HCT116 (cell line): ENCODE results near the gene SMIM20. TPM values are rescaled to one million over a fixed set of nuclear protein-coding genes. Genes with fewer than 3 reads are reported as not detected.

Experiments
- ATAC-seq: fragments of 200-7000 bp; cut with Tn5 transposase; 2 replicates; pipeline ENCODE4 v1.9.1; 2020; ENCODE audit warnings: mild to moderate bottlenecking, moderate library complexity
- BruUV-seq: library from RNA; stranded (reverse); fragments of 400-500 nt; replicated peaks from 2 replicates; lab custom pipeline; 2021; lab: Mats Ljungman, UMichigan
- CTCF ChIA-PET: fragments of 300-600 bp; sonication (Branson Sonifier 250); formaldehyde crosslinking; loops from one replicate; lab custom pipeline; 2021; ENCODE audit warnings: antibody characterized with exemption; lab: Charles Lee
- POLR2A ChIA-PET: fragments of 300-600, 350-600 bp; sonication (Branson Sonifier 250); formaldehyde crosslinking; loops from one replicate; lab custom pipeline; 2021; ENCODE audit warnings: antibody characterized with exemption; lab: Charles Lee
- RAD21 ChIA-PET, 2 experiments: fragments of 300-600 bp; sonication (Branson Sonifier 250); formaldehyde crosslinking; loops; one replicate each; lab custom pipeline; 2023; ENCODE audit warnings: low total read pairs in 2 of 2; ENCODE audit not compliant: uncharacterized antibody in 2 of 2, unreplicated experiment in 2 of 2, low non-redundant PET in 1 of 2; lab: Charles Lee
- DNase-seq: peaks from one replicate; pipeline ENCODE4 v3.0.0-alpha.2; 2010; ENCODE audit warnings: low read depth, low spot score
- H2AFZ ChIP-seq: fragments of 200-600 bp; shearing (Covaris generic), sonication (generic); 2 replicates; pipeline ENCODE4 v1.6.1; 2017; ENCODE audit warnings: low read depth, mixed run types, mixed read lengths, antibody characterized with exemption, low read length; ENCODE audit not compliant: poor library complexity, severe bottlenecking
- H3K27ac ChIP-seq: 2 replicates; pipeline ENCODE4 v1.5.1; 2012; ENCODE audit warnings: low read depth, low read length
- H3K27me3 ChIP-seq: fragments of 200-600 bp; sonication (generic); 2 replicates; pipeline ENCODE4 v1.6.1; 2016; ENCODE audit warnings: mixed run types, low read length, mixed read lengths; ENCODE audit not compliant: insufficient read depth
- H3K36me3 ChIP-seq, 2 experiments: fragments of 200-500 bp in 1 of 2; fragments of 200-600 bp in 1 of 2; sonication (Bioruptor generic) in 1 of 2; sonication (generic) in 1 of 2; 2 replicates each; pipeline versions ENCODE4 v1.5.1 to v1.6.1; 2014 to 2016; ENCODE audit warnings: low read length in 2 of 2, inconsistent platforms in 1 of 2, mixed read lengths in 1 of 2, mixed run types in 1 of 2; ENCODE audit not compliant: insufficient read depth in 2 of 2, control insufficient read depth in 1 of 2
- H3K4me1 ChIP-seq, 2 experiments: fragments of 200-600 bp in 1 of 2; sonication (generic) in 1 of 2; 2 replicates each; pipeline versions ENCODE4 v1.5.1 to v1.6.1; 2012 to 2017; ENCODE audit warnings: low read length in 2 of 2, inconsistent platforms in 1 of 2, mild to moderate bottlenecking in 1 of 2, mixed read lengths in 1 of 2, mixed run types in 1 of 2, moderate library complexity in 1 of 2; ENCODE audit not compliant: insufficient read depth in 2 of 2, control insufficient read depth in 1 of 2
- H3K4me2 ChIP-seq: fragments of 200-600 bp; sonication (generic); 2 replicates; pipeline ENCODE4 v1.6.1; 2017; ENCODE audit warnings: mixed run types, low read length, mixed read lengths
- H3K4me3 ChIP-seq, 2 experiments: fragments of 200-600 bp in 1 of 2; sonication (generic) in 1 of 2; replicated peaks in 1 of 2; 2 replicates each; pipeline ENCODE4 v1.5.1; 2011 to 2016; ENCODE audit warnings: low read length in 2 of 2, control low read depth in 1 of 2, low read depth in 1 of 2, mild to moderate bottlenecking in 1 of 2, mixed read lengths in 1 of 2, mixed run types in 1 of 2
- H3K79me2 ChIP-seq: fragments of 200-600 bp; sonication (generic); 2 replicates; pipeline ENCODE4 v1.6.1; 2017; ENCODE audit warnings: mild to moderate bottlenecking, mixed run types, low read length, moderate library complexity, mixed read lengths; ENCODE audit not compliant: insufficient read depth
- H3K9ac ChIP-seq: fragments of 200-600 bp; sonication (generic); 2 replicates; pipeline ENCODE4 v1.6.1; 2016; ENCODE audit warnings: low read length, mixed read lengths
- H3K9me2 ChIP-seq: fragments of 200-600 bp; sonication (generic), shearing (Covaris generic); 2 replicates; pipeline ENCODE4 v1.6.1; 2017; ENCODE audit warnings: mixed run types, mild to moderate bottlenecking, moderate library complexity; ENCODE audit not compliant: insufficient read depth
- H3K9me3 ChIP-seq, 2 experiments: fragments of 200-500 bp in 1 of 2; fragments of 200-600 bp in 1 of 2; sonication (Bioruptor generic) in 1 of 2; sonication (generic) in 1 of 2; 2 replicates each; pipeline ENCODE4 v1.6.1; 2014 to 2017; ENCODE audit warnings: low read length in 2 of 2, mixed read lengths in 2 of 2, inconsistent platforms in 1 of 2, low read depth in 1 of 2, mild to moderate bottlenecking in 1 of 2, mixed run types in 1 of 2, moderate library complexity in 1 of 2; ENCODE audit not compliant: control insufficient read depth in 1 of 2, insufficient read depth in 1 of 2
- H4K20me1 ChIP-seq: fragments of 200-600 bp; sonication (generic), shearing (Covaris generic); 2 replicates; pipeline ENCODE4 v1.6.1; 2017; ENCODE audit warnings: mixed run types, mild to moderate bottlenecking, moderate library complexity; ENCODE audit not compliant: insufficient read depth
- EZH2 ChIP-seq: fragments of 200-600 bp; sonication (generic); IDR thresholded peaks from 2 replicates; pipeline ENCODE4 v1.6.1; 2017; ENCODE audit warnings: antibody characterized with exemption, mixed run types
- SIN3A ChIP-seq: IDR thresholded peaks from 2 replicates; pipeline ENCODE4 v1.6.1; 2012; ENCODE audit warnings: low read depth
- intact Hi-C: fragments of 100-400 bp; cut with micrococcal nuclease; formaldehyde crosslinking; loops from 2 replicates; pipeline ENCODE4 v1.10.0; 2022
- total RNA-seq: library from RNA; stranded (reverse); gene quantifications from one replicate; pipeline ENCODE4 v1.2.1, GENCODE V29; 2021; ENCODE audit not compliant: unreplicated experiment
- TF ChIP-seq, protein P1 (sequence below): IDR thresholded peaks from 2 replicates; pipeline ENCODE4 v1.6.1; 2012
- TF ChIP-seq, protein P2 (sequence below), 3 experiments: fragments of 200-600 bp in 1 of 3; sonication (generic) in 1 of 3; IDR thresholded peaks in 2 of 3; conservative IDR thresholded peaks in 1 of 3; 2 replicates each; pipeline ENCODE4 v1.5.1; 2012 to 2017; ENCODE audit warnings: low read depth in 2 of 3, low read length in 2 of 3, antibody characterized with exemption in 1 of 3, borderline replicate concordance in 1 of 3, control low read depth in 1 of 3, mild to moderate bottlenecking in 1 of 3, mixed read lengths in 1 of 3, mixed run types in 1 of 3, moderate library complexity in 1 of 3; ENCODE audit not compliant: insufficient read depth in 1 of 3
- TF ChIP-seq, protein P3 (sequence below): IDR thresholded peaks from 2 replicates; pipeline ENCODE4 v1.6.1; 2012; ENCODE audit warnings: low read depth

SMIM20 gene
- total RNA-seq, 1 experiment from 2014 or later: 36.9 TPM

DNA sequence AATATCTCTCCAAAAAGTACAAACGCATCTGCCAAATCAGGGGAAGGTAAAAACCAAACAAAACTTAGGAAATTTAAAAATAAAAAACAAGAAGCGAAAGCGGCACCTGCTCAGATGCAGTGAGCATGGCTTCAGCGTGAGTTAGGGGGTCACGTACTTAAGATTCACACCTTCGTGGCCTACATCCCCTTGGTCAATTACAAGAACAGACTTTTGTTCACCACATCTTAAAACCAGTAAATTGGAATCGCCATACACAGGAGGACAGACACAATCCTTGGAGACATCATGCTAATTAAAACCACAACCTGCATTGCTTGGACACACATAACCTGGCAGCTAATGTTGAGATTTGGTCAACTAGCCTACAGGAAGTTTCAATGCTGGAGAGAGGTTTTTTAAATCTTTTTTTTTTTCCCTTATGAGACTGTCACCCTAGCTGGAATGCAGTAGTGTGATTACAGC lies 38.7 kb upstream of the SMIM20 start:
- ChIA-PET CTCF (no interaction called here), POLR2A (no interaction called here), RAD21 (no interaction called here)
- H3K9me3 ChIP-seq: no peaks in the 10 kb centered on the region
- no peak overlapping the region for H3K27ac ChIP-seq
- no peak for ATAC-seq
- no peak overlapping the region for H3K4me3 ChIP-seq
- H4K20me1 ChIP-seq: no peaks in the 10 kb centered on the region
- H3K4me1 ChIP-seq: no peaks in the 10 kb centered on the region
- intact Hi-C loops: no loop called here
- H3K79me2 ChIP-seq: no peaks in the 10 kb centered on the region
- H2AFZ ChIP-seq: no peak overlapping the region
- no peak overlapping the region for H3K9ac ChIP-seq
- H3K27me3 ChIP-seq: no peaks in the 10 kb centered on the region
- DNase-seq: no peak
- H3K36me3 ChIP-seq: no peaks in the 10 kb centered on the region
- no peaks in the 10 kb centered on the region for H3K9me2 ChIP-seq
- no peak for TF ChIP-seq EZH2
- TF ChIP-seq, protein P1, sequence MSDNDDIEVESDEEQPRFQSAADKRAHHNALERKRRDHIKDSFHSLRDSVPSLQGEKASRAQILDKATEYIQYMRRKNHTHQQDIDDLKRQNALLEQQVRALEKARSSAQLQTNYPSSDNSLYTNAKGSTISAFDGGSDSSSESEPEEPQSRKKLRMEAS: no peak
- no peak for TF ChIP-seq SIN3A
- TF ChIP-seq, protein P2, sequence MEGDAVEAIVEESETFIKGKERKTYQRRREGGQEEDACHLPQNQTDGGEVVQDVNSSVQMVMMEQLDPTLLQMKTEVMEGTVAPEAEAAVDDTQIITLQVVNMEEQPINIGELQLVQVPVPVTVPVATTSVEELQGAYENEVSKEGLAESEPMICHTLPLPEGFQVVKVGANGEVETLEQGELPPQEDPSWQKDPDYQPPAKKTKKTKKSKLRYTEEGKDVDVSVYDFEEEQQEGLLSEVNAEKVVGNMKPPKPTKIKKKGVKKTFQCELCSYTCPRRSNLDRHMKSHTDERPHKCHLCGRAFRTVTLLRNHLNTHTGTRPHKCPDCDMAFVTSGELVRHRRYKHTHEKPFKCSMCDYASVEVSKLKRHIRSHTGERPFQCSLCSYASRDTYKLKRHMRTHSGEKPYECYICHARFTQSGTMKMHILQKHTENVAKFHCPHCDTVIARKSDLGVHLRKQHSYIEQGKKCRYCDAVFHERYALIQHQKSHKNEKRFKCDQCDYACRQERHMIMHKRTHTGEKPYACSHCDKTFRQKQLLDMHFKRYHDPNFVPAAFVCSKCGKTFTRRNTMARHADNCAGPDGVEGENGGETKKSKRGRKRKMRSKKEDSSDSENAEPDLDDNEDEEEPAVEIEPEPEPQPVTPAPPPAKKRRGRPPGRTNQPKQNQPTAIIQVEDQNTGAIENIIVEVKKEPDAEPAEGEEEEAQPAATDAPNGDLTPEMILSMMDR (IDR thresholded peaks at IDR 0.05 in 2 of 3, conservative IDR thresholded peaks at IDR 0.05 in 1 of 3; ENCODE audit: borderline replicate concordance in 1 of 3, insufficient read depth in 1 of 3, low read depth in 2 of 3, low read length in 2 of 3): no peak
- TF ChIP-seq, protein P3, sequence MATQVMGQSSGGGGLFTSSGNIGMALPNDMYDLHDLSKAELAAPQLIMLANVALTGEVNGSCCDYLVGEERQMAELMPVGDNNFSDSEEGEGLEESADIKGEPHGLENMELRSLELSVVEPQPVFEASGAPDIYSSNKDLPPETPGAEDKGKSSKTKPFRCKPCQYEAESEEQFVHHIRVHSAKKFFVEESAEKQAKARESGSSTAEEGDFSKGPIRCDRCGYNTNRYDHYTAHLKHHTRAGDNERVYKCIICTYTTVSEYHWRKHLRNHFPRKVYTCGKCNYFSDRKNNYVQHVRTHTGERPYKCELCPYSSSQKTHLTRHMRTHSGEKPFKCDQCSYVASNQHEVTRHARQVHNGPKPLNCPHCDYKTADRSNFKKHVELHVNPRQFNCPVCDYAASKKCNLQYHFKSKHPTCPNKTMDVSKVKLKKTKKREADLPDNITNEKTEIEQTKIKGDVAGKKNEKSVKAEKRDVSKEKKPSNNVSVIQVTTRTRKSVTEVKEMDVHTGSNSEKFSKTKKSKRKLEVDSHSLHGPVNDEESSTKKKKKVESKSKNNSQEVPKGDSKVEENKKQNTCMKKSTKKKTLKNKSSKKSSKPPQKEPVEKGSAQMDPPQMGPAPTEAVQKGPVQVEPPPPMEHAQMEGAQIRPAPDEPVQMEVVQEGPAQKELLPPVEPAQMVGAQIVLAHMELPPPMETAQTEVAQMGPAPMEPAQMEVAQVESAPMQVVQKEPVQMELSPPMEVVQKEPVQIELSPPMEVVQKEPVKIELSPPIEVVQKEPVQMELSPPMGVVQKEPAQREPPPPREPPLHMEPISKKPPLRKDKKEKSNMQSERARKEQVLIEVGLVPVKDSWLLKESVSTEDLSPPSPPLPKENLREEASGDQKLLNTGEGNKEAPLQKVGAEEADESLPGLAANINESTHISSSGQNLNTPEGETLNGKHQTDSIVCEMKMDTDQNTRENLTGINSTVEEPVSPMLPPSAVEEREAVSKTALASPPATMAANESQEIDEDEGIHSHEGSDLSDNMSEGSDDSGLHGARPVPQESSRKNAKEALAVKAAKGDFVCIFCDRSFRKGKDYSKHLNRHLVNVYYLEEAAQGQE: no peak
- BruUV-seq: no TSS peak
- no peak overlapping the region for H3K4me2 ChIP-seq
